Neuronal stem cell (in vitro differentiated cells): ENCODE data around the gene GRAMD4.
A peak's percentile ranks its signal among the peaks of the same experiment; 100 is the strongest.

ENCODE experiments used
- DNase-seq: peaks from one replicate; pipeline ENCODE4 v3.0.0-alpha.2; 2013; ENCODE audit warnings: low spot score
- H2AFZ ChIP-seq: one replicate; pipeline ENCODE4 v1.6.1; 2013; ENCODE audit warnings: mild to moderate bottlenecking, low read length, inconsistent platforms
- H2AK5ac ChIP-seq: 2 replicates; pipeline ENCODE4 v1.6.1; 2013; ENCODE audit warnings: low read depth, mild to moderate bottlenecking, inconsistent platforms, low read length, moderate library complexity, mixed read lengths
- H2BK120ac ChIP-seq: 2 replicates; pipeline ENCODE4 v1.6.1; 2013; ENCODE audit warnings: low read depth, mild to moderate bottlenecking, inconsistent platforms, low read length, moderate library complexity, mixed read lengths
- H2BK12ac ChIP-seq: one replicate; pipeline ENCODE4 v1.6.1; 2013; ENCODE audit warnings: low read length, inconsistent platforms
- H2BK15ac ChIP-seq: 2 replicates; pipeline ENCODE4 v1.6.1; 2013; ENCODE audit warnings: mild to moderate bottlenecking, low read length, inconsistent platforms, mixed read lengths
- H2BK5ac ChIP-seq: one replicate; pipeline ENCODE4 v1.6.1; 2013; ENCODE audit warnings: inconsistent platforms, mild to moderate bottlenecking, low read length, moderate library complexity
- H3K14ac ChIP-seq: one replicate; pipeline ENCODE4 v1.6.1; 2013; ENCODE audit warnings: low read length, inconsistent platforms
- H3K18ac ChIP-seq: 2 replicates; pipeline ENCODE4 v1.6.1; 2013; ENCODE audit warnings: low read length, inconsistent platforms
- H3K23ac ChIP-seq: 2 replicates; pipeline ENCODE4 v1.6.1; 2013; ENCODE audit warnings: low read depth, mild to moderate bottlenecking, mixed read lengths, low read length, inconsistent platforms; ENCODE audit not compliant: poor library complexity
- H3K27ac ChIP-seq: replicated peaks from 3 replicates; pipeline ENCODE4 v1.5.1; 2013; ENCODE audit warnings: low read length, inconsistent platforms
- H3K27me3 ChIP-seq, 3 experiments: 2 replicates each; pipeline ENCODE4 v1.6.1; 2013; ENCODE audit warnings: low read length in 3 of 3, mild to moderate bottlenecking in 2 of 3, inconsistent platforms in 1 of 3, low read depth in 1 of 3, mixed read lengths in 1 of 3, moderate library complexity in 1 of 3; ENCODE audit not compliant: control insufficient read depth in 3 of 3, insufficient read depth in 3 of 3
- H3K36me3 ChIP-seq, 2 donors: replicated peaks in 1 of 2; 2 replicates each; pipeline ENCODE4 v1.6.1; 2013; ENCODE audit warnings: low read length in 2 of 2; ENCODE audit not compliant: control insufficient read depth in 2 of 2, insufficient read depth in 2 of 2
- H3K4ac ChIP-seq: 2 replicates; pipeline ENCODE4 v1.6.1; 2013; ENCODE audit warnings: inconsistent platforms, mild to moderate bottlenecking, low read length, moderate library complexity
- H3K4me1 ChIP-seq, 2 donors: 1 replicate in 1 of 2; 2 replicates in 1 of 2; pipeline ENCODE4 v1.6.1; 2013; ENCODE audit warnings: low read length in 2 of 2, low read depth in 1 of 2; ENCODE audit not compliant: control insufficient read depth in 2 of 2, insufficient read depth in 1 of 2
- H3K4me2 ChIP-seq: one replicate; pipeline ENCODE4 v1.6.1; 2013; ENCODE audit warnings: mild to moderate bottlenecking, low read length, inconsistent platforms; ENCODE audit not compliant: insufficient read depth, poor library complexity, severe bottlenecking
- H3K4me3 ChIP-seq, 2 donors: 2 replicates each; pipeline ENCODE4 v1.5.1; 2013; ENCODE audit warnings: low read length in 2 of 2, mild to moderate bottlenecking in 2 of 2, inconsistent platforms in 1 of 2, moderate library complexity in 1 of 2
- H3K79me1 ChIP-seq: one replicate; pipeline ENCODE4 v1.6.1; 2013; ENCODE audit warnings: low read depth, mild to moderate bottlenecking, inconsistent platforms, low read length, moderate library complexity
- H3K9ac ChIP-seq: one replicate; pipeline ENCODE4 v1.6.1; 2013; ENCODE audit warnings: mild to moderate bottlenecking, low read depth, low read length, inconsistent platforms; ENCODE audit not compliant: poor library complexity
- H3K9me3 ChIP-seq, 2 donors: replicated peaks in 1 of 2; 2 replicates each; pipeline versions ENCODE3 to v1.6.1; 2013; ENCODE audit warnings: low read length in 2 of 2, mild to moderate bottlenecking in 2 of 2, inconsistent platforms in 1 of 2, low read depth in 1 of 2, mixed read lengths in 1 of 2, moderate library complexity in 1 of 2; ENCODE audit not compliant: control insufficient read depth in 2 of 2, insufficient read depth in 1 of 2
- H4K8ac ChIP-seq: one replicate; pipeline ENCODE4 v1.6.1; 2013; ENCODE audit warnings: low read depth, mild to moderate bottlenecking, inconsistent platforms, low read length, moderate library complexity
- H4K91ac ChIP-seq: one replicate; pipeline ENCODE4 v1.6.1; 2013; ENCODE audit warnings: low read length, low read depth, mild to moderate bottlenecking, inconsistent platforms; ENCODE audit not compliant: poor library complexity
- WGBS, 2 donors: extraction: QIAGEN DNeasy Blood & Tissue Kit; methylation state at CpG; one replicate each; pipeline ENCODE4 v1.1.7; 2013; ENCODE audit warnings: missing lambda C conversion rate in 2 of 2, mixed read lengths in 1 of 2; ENCODE audit not compliant: insufficient read length in 2 of 2, insufficient replicate concordance in 1 of 2; ENCODE audit errors: extremely low coverage in 2 of 2; 5-methylcytosine and 5-hydroxymethylcytosine counted together

Gene GRAMD4

GRCh38 chr22:46580940-46581537 is 39.1 kb upstream of the GRAMD4 start:
- H3K9me3 ChIP-seq: peaks cover 0 to 2% of the 10 kb centered on the region in 2 donors

GRCh38 chr22:46581538-46582244 is 38.5 kb upstream of the GRAMD4 start:
- H3K23ac ChIP-seq: no peak overlapping the region
- no peak overlapping the region for H2BK5ac ChIP-seq
- peaks cover 26 to 34% of the 10 kb centered on the region in 2 donors for H3K4me1 ChIP-seq
- H3K14ac ChIP-seq: no peak overlapping the region
- no peak for DNase-seq
- WGBS, 2 donors: no CpG with 5 or more reads among the region's 14 CpGs
- no peak overlapping the region for H4K8ac ChIP-seq
- peak overlapping the region; percentile 35 for H2BK15ac ChIP-seq
- no peaks in the 10 kb centered on the region for H3K36me3 ChIP-seq
- no peak overlapping the region for H3K27ac ChIP-seq
- H2AK5ac ChIP-seq: peak overlapping the region; percentile 56
- H3K9me3 ChIP-seq: peaks cover 0 to 2% of the 10 kb centered on the region in 2 donors
- H2BK120ac ChIP-seq: peak overlapping the region; percentile 42
- H3K4ac ChIP-seq: no peak overlapping the region
- no peak overlapping the region for H4K91ac ChIP-seq
- H3K79me1 ChIP-seq: peaks cover 13% of the 10 kb centered on the region
- no peak overlapping the region for H3K4me3 ChIP-seq
- no peak overlapping the region for H2BK12ac ChIP-seq
- H3K18ac ChIP-seq: peak overlapping the region; percentile 35
- H3K27me3 ChIP-seq: peaks cover 0 to 25% (median 0%) of the 10 kb centered on the region in 3 experiments
- H3K9ac ChIP-seq: peak overlapping the region; percentile 9
- H3K4me2 ChIP-seq: no peak overlapping the region
- no peak overlapping the region for H2AFZ ChIP-seq

More at GRCh38 chr22:46580940-46581537, 39.1 kb upstream of the GRAMD4 start:
- no peak overlapping the region for H3K9ac ChIP-seq
- no peak overlapping the region for H2BK5ac ChIP-seq
- WGBS, 2 donors: no CpG with 5 or more reads among the region's 13 CpGs
- no peak overlapping the region for H3K4me2 ChIP-seq
- H2BK12ac ChIP-seq: no peak overlapping the region
- no peaks in the 10 kb centered on the region for H3K36me3 ChIP-seq
- H2AK5ac ChIP-seq: no peak overlapping the region
- peaks cover 11% of the 10 kb centered on the region for H3K79me1 ChIP-seq
- DNase-seq: no peak
- H3K18ac ChIP-seq: no peak overlapping the region
- H3K4ac ChIP-seq: no peak overlapping the region
- H4K8ac ChIP-seq: no peak overlapping the region
- no peak overlapping the region for H2BK120ac ChIP-seq
- peaks cover 26 to 36% of the 10 kb centered on the region in 2 donors for H3K4me1 ChIP-seq
- H3K4me3 ChIP-seq: no peak overlapping the region
- no peak overlapping the region for H2AFZ ChIP-seq
- no peak overlapping the region for H2BK15ac ChIP-seq
- H3K23ac ChIP-seq: no peak overlapping the region
- H4K91ac ChIP-seq: no peak overlapping the region
- peaks cover 0 to 30% (median 0%) of the 10 kb centered on the region in 3 experiments for H3K27me3 ChIP-seq
- no peak overlapping the region for H3K27ac ChIP-seq
- H3K14ac ChIP-seq: no peak overlapping the region

GRCh38 chr22:46582281-46582933 is 37.8 kb upstream of the GRAMD4 start:
- Histone ChIP-seq H2BK12ac (no peak overlapping the region), H3K4me2 (no peak overlapping the region), H3K4me1 (peaks cover 26 to 34% of the 10 kb centered on the region in 2 donors), H3K9ac (no peak overlapping the region), H4K91ac (no peak overlapping the region), H2AK5ac (peak overlapping the region; percentile 56), H4K8ac (no peak overlapping the region), H3K4ac (no peak overlapping the region), H3K36me3 (no peaks in the 10 kb centered on the region), H3K27me3 (peaks cover 0 to 25% (median 0%) of the 10 kb centered on the region in 3 experiments), H2BK15ac (no peak overlapping the region), H2BK120ac (no peak overlapping the region), H3K18ac (peak overlapping the region; percentile 35), H3K23ac (no peak overlapping the region), H3K9me3 (peaks cover 0 to 2% of the 10 kb centered on the region in 2 donors), H2BK5ac (no peak overlapping the region), H2AFZ (no peak overlapping the region), H3K4me3 (no peak overlapping the region), H3K14ac (no peak overlapping the region), H3K79me1 (peaks cover 15% of the 10 kb centered on the region), H3K27ac (no peak overlapping the region)
- no peak for DNase-seq
- WGBS, 2 donors: no CpG with 5 or more reads among the region's 14 CpGs

GRCh38 chr22:46583571-46583970 is 36.6 kb upstream of the GRAMD4 start:
- H4K91ac ChIP-seq: no peak overlapping the region
- no peak overlapping the region for H2BK15ac ChIP-seq
- H3K4me2 ChIP-seq: no peak overlapping the region
- no peak overlapping the region for H2AFZ ChIP-seq
- peak overlapping the region; percentile 35 for H3K18ac ChIP-seq
- H3K27ac ChIP-seq: no peak overlapping the region
- peaks cover 0 to 2% of the 10 kb centered on the region in 2 donors for H3K9me3 ChIP-seq
- H3K4me3 ChIP-seq: no peak overlapping the region
- no peak overlapping the region for H3K4ac ChIP-seq
- H2BK120ac ChIP-seq: no peak overlapping the region
- no CpG with 5 or more reads among the region's 11 CpGs for WGBS, 2 donors
- H4K8ac ChIP-seq: no peak overlapping the region
- H3K79me1 ChIP-seq: peaks cover 14% of the 10 kb centered on the region
- H3K36me3 ChIP-seq: no peaks in the 10 kb centered on the region
- H3K4me1 ChIP-seq: peaks cover 14 to 29% of the 10 kb centered on the region in 2 donors
- H2AK5ac ChIP-seq: peak overlapping the region; percentile 50
- H3K23ac ChIP-seq: no peak overlapping the region
- no peak overlapping the region for H3K9ac ChIP-seq
- no peak overlapping the region for H3K14ac ChIP-seq
- no peak for DNase-seq
- no peak overlapping the region for H2BK12ac ChIP-seq
- no peak overlapping the region for H2BK5ac ChIP-seq
- peaks cover 0 to 18% (median 0%) of the 10 kb centered on the region in 3 experiments for H3K27me3 ChIP-seq
